ENCODE results near the gene RNPS1.

Gene RNPS1, protein sequence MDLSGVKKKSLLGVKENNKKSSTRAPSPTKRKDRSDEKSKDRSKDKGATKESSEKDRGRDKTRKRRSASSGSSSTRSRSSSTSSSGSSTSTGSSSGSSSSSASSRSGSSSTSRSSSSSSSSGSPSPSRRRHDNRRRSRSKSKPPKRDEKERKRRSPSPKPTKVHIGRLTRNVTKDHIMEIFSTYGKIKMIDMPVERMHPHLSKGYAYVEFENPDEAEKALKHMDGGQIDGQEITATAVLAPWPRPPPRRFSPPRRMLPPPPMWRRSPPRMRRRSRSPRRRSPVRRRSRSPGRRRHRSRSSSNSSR

DNA sequence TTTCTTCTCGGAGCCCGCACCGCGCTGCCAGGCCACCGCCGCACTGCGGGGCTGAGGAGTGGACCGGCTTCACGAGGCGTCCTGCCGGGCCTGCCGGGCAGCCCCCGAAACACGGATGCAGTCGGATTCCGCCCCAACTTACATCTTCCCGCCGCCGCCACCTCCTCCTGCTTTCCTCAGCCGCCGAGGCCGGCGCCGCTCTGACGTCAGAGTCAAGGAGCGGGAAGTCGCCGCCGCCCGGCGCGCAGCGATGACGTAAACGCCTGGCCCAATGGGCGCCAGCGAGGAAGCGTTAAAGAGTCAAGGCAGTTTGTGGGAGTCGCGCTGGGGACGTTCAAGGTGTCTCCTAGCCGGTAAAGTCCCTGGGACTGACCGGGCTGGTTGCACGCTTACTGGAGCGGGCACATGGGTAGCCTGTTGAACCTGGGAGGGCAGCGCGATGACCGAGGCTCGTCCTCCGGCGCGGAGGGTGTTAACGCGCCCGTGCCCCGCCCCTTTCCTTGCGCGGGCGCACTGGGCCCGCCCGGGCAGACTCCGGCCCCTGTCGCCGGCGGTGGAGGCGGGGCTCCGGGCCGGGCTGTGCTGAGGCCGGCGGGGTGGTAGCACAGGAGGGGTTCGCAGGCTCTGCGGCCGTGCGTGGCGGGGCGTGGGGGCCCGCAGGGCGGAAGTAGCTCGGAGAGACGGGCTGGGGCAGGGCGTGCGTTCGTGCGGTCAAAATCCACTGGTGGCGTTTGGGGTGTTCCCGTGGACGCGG is at the start of gene RNPS1:
Gene RNPS1 (minus strand): TSS at position 214 of the 754 bp plus-strand sequence. CDS start 3,483 bp downstream, outside the sequence.
- Histone ChIP-seq H3K36me3 (ENCODE audit: control insufficient read depth, low read depth, low read length) (peaks cover 25% of the 10 kb centered on the region), H3K4me3 (ENCODE audit: low read length) (peak within 1 kb of the TSS; percentile 71), H3K4me1 (ENCODE audit: control insufficient read depth, low read depth, low read length) (peaks cover 4% of the 10 kb centered on the region), H3K27ac (ENCODE audit: low read length) (peak within 1 kb of the TSS; percentile 71), H3K9ac (ENCODE audit: low read length) (peak within 1 kb of the TSS; percentile 88), H3K9me3 (ENCODE audit: control insufficient read depth, low read depth, low read length) (no peaks in the 10 kb centered on the region), H3K27me3 (ENCODE audit: control insufficient read depth, insufficient read depth, low read length) (peaks cover 5% of the 10 kb centered on the region)

DNA sequence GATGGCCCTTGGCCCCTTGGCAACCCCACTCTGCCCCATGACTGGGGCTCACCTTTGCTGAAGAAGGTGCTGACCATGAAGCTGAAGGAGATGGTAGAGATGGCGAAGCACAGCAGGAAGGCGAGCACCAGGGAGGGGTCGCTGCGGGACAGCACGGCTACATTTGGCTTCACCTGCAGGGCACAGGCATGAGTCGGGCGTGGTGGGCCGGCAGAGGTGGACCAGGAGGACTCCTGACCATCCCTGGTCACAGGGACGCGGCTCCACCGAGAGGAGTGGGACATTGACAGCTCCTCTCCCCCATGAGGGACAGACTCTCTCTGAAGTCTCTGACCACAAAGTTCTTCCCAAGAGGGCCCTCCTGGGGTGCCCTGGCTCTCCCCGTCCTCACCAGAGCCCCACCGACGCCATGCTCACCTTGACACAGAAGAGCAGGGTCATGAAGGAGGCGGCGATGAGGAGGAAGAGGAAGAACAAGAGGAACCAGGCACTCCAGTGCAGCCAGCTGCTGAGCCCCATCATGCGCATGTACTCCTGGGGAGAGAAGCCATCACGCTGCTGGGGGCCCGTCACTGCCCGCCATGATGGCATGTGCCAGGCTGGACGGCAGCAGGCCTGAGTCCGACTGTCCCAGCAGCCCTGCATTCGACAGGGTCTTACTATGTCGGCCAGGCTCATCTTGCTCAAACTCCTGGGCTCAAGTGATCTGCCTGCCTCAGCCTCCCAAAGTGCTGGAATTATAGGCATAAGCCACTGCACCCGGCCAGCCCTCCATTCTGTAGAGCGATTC is 49.5 kb upstream of the RNPS1 start:
- H3K27me3 ChIP-seq (ENCODE audit: control insufficient read depth, insufficient read depth, low read length), result no peaks in the 10 kb centered on the region
- H3K9ac ChIP-seq (ENCODE audit: low read length), result no peak overlapping the region
- no peak overlapping the region for H3K27ac ChIP-seq (ENCODE audit: low read length)
- H3K4me3 ChIP-seq (ENCODE audit: low read length), result no peak overlapping the region
- no peaks in the 10 kb centered on the region for H3K4me1 ChIP-seq (ENCODE audit: control insufficient read depth, low read depth, low read length)
- no peaks in the 10 kb centered on the region for H3K36me3 ChIP-seq (ENCODE audit: control insufficient read depth, low read depth, low read length)
- no peaks in the 10 kb centered on the region for H3K9me3 ChIP-seq (ENCODE audit: control insufficient read depth, low read depth, low read length)

DNA sequence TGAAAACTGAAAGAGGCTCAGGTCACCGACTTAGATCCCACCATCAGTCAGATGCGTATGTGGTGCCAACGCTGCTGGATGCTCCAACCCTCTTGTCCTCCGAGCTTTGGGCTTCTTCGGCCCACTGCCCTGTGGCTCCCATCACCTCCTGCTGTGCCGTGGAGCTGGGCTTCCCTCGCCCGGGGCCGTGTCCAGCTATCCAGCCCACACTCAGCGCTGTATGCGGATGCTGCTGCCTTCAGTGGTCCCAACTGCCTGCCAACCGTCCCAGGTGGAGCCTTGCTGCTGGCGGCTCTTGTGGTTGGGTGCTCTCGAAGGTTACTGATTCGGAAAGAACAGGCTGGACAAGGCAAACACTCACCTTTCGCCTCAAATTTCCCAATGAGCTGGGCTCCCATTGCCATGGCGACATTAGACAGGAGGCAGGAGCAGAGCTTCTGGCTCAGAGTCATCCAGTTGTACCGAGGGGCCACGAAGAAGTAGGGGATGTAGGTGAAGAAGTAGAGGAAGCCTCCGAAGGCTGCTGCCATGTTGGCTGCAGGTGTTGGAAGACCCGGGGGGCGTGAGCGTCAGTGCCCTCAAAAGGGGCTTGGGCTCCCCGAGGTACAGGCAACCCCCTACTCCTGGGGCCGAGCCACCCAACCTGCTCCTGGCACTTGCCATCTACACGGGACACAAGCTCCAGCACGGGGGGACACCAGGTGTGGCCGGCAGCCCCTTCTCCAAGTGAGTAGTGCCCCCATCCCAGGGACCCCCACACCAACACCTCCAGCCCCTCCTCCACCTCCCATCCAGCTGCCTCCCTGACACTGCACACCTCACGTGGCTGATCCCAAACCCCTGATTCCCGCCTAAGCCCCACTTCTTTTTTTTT is 40.4 kb upstream of the RNPS1 start:
- Histone ChIP-seq H3K4me1 (ENCODE audit: control insufficient read depth, low read depth, low read length) (no peaks in the 10 kb centered on the region), H3K4me3 (ENCODE audit: low read length) (no peak overlapping the region), H3K36me3 (ENCODE audit: control insufficient read depth, low read depth, low read length) (no peaks in the 10 kb centered on the region), H3K9ac (ENCODE audit: low read length) (no peak overlapping the region), H3K27ac (ENCODE audit: low read length) (no peak overlapping the region), H3K9me3 (ENCODE audit: control insufficient read depth, low read depth, low read length) (no peaks in the 10 kb centered on the region), H3K27me3 (ENCODE audit: control insufficient read depth, insufficient read depth, low read length) (no peaks in the 10 kb centered on the region)

DNA sequence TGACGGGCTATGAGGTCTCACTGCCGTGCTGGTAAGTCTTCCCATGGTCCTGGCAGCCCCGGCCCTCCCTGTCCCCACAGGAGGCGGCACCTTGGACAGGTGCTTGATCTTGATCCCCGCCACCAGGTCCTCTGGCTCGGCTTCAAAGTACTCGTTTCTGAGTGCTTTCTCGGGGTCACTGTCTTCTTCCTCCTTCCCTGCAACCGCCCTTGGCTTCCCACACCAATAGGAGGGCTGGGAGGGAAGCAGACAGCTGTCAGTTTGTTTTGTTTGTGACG is 31.9 kb upstream of the RNPS1 start:
- Histone ChIP-seq H3K9ac (ENCODE audit: low read length) (no peak overlapping the region), H3K36me3 (ENCODE audit: control insufficient read depth, low read depth, low read length) (no peaks in the 10 kb centered on the region), H3K4me1 (ENCODE audit: control insufficient read depth, low read depth, low read length) (no peaks in the 10 kb centered on the region), H3K27me3 (ENCODE audit: control insufficient read depth, insufficient read depth, low read length) (no peaks in the 10 kb centered on the region), H3K27ac (ENCODE audit: low read length) (no peak overlapping the region), H3K4me3 (ENCODE audit: low read length) (no peak overlapping the region), H3K9me3 (ENCODE audit: control insufficient read depth, low read depth, low read length) (no peaks in the 10 kb centered on the region)

GRCh38 chr16:2299121-2299914 is 31.4 kb upstream of the RNPS1 start:
- H3K27me3 ChIP-seq (ENCODE audit: control insufficient read depth, insufficient read depth, low read length), result no peaks in the 10 kb centered on the region
- no peaks in the 10 kb centered on the region for H3K36me3 ChIP-seq (ENCODE audit: control insufficient read depth, low read depth, low read length)
- H3K27ac ChIP-seq (ENCODE audit: low read length), result no peak overlapping the region
- H3K4me1 ChIP-seq (ENCODE audit: control insufficient read depth, low read depth, low read length), result no peaks in the 10 kb centered on the region
- no peak overlapping the region for H3K4me3 ChIP-seq (ENCODE audit: low read length)
- no peaks in the 10 kb centered on the region for H3K9me3 ChIP-seq (ENCODE audit: control insufficient read depth, low read depth, low read length)
- no peak overlapping the region for H3K9ac ChIP-seq (ENCODE audit: low read length)

DNA sequence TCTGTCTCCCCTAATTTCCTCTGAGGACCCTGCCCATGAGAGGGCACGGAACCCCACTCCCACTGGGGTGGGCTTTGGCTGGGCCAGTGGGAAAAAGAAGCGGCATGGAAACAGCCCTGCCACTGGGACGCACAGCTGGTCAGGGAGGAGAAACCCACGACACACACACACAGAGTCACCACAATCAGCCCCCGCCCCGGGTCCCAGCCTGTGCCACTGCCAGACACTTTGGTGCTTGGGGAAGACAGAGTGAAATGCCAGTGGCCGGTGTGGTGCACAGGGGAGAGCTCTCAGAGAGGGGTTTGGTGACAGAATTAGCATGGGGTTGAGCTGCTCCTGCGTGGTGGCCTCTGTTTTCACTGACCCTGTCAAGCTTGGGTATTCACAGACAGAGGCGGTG is 30.7 kb upstream of the RNPS1 start:
- H3K9me3 ChIP-seq (ENCODE audit: control insufficient read depth, low read depth, low read length), result no peaks in the 10 kb centered on the region
- no peak overlapping the region for H3K27ac ChIP-seq (ENCODE audit: low read length)
- no peaks in the 10 kb centered on the region for H3K27me3 ChIP-seq (ENCODE audit: control insufficient read depth, insufficient read depth, low read length)
- no peaks in the 10 kb centered on the region for H3K36me3 ChIP-seq (ENCODE audit: control insufficient read depth, low read depth, low read length)
- no peak overlapping the region for H3K9ac ChIP-seq (ENCODE audit: low read length)
- no peaks in the 10 kb centered on the region for H3K4me1 ChIP-seq (ENCODE audit: control insufficient read depth, low read depth, low read length)
- no peak overlapping the region for H3K4me3 ChIP-seq (ENCODE audit: low read length)

- no peaks in the 10 kb centered on the region for H3K36me3 ChIP-seq (ENCODE audit: control insufficient read depth, low read depth, low read length)
- H3K9ac ChIP-seq (ENCODE audit: low read length), result no peak overlapping the region
- no peaks in the 10 kb centered on the region for H3K4me1 ChIP-seq (ENCODE audit: control insufficient read depth, low read depth, low read length)
- H3K4me3 ChIP-seq (ENCODE audit: low read length), result no peak overlapping the region
- no peaks in the 10 kb centered on the region for H3K27me3 ChIP-seq (ENCODE audit: control insufficient read depth, insufficient read depth, low read length)
- no peak overlapping the region for H3K27ac ChIP-seq (ENCODE audit: low read length)
- H3K9me3 ChIP-seq (ENCODE audit: control insufficient read depth, low read depth, low read length), result no peaks in the 10 kb centered on the region
Measured at GRCh38 chr16:2297506-2297860, 29.6 kb upstream of the RNPS1 start.

DNA sequence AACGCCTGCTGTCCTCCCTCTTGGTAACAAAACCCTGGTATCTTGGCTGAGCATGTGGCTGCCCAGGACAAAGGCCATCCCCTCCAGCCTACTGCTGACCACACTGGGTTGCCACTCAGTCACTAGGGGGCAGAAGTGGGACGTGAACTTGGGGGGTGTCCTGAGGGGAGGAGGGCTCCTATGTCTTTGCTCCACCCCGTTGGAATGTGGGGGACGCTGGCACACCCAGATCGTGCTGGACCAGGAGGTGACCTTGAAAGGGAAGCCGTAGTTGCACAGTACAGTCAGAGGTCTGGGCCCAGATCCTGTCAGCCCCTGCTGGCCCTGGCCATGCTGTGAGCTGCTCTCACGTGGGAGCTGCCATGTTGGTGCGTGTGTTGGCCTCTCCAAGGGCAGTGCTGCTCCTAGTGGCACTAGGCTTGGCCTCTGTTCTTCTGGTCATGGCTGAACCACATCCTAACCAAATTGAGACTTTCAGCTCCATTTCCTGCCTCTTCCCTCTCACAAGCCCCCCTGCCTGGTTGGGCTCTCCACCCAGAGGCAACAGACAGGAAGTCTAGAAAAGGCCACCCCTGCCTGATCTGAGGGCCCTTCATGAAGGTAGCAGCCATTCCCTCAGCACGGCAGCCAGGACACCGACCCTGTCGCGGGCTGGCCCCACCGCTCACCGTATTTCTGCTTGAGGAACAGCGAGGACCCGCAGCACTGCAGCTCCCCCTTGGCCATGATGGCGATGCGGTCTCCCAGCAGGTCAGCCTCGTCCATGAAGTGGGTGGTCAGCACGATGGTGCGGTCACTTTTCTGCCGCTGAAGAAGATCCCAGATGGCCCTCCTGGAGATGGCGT is 29.0 kb upstream of the RNPS1 start:
- Histone ChIP-seq H3K27ac (ENCODE audit: low read length) (no peak overlapping the region), H3K4me1 (ENCODE audit: control insufficient read depth, low read depth, low read length) (no peaks in the 10 kb centered on the region), H3K9ac (ENCODE audit: low read length) (no peak overlapping the region), H3K27me3 (ENCODE audit: control insufficient read depth, insufficient read depth, low read length) (no peaks in the 10 kb centered on the region), H3K36me3 (ENCODE audit: control insufficient read depth, low read depth, low read length) (no peaks in the 10 kb centered on the region), H3K4me3 (ENCODE audit: low read length) (no peak overlapping the region), H3K9me3 (ENCODE audit: control insufficient read depth, low read depth, low read length) (no peaks in the 10 kb centered on the region)

DNA sequence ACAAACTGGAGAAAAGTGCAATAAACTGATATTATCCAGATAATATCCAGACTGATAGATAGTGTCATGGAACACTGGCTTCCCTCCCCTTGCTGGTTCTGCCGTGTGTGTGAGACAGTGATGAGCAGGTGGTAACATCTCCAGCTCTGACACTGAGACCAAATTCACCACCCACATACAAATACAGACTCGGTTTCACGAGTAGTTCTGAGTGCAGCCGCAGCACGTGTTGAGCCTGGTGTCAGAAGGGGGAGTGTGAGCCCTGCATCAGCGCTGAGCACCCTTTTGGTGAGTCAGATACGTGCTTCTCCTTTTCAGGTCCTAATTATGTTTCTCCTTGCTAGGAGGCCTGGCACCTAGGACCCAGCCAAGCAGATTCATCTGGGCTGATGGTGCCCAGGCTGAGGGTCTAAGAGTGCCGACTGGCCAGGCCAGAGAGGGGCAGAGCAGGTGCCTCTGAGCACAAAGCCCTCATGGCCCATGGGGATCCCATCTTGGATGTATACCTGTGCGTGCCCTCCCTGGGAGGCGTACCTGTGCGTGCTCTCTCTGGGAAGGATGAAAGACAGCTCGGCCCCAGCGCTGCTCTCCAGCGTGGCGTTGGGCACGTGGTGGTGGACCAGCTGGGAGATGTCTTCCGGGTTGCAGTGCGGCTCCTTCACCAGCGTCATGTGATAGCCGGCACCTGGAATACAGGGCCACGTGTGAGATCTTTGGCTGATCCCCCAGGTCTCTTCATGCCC is 27.3 kb upstream of the RNPS1 start:
- Histone ChIP-seq H3K27me3 (ENCODE audit: control insufficient read depth, insufficient read depth, low read length) (no peaks in the 10 kb centered on the region), H3K27ac (ENCODE audit: low read length) (no peak overlapping the region)

GRCh38 chr16:2292221-2292620 is 24.3 kb upstream of the RNPS1 start:
- no peaks in the 10 kb centered on the region for H3K4me1 ChIP-seq (ENCODE audit: control insufficient read depth, low read depth, low read length)
- no peaks in the 10 kb centered on the region for H3K36me3 ChIP-seq (ENCODE audit: control insufficient read depth, low read depth, low read length)
- no peak overlapping the region for H3K27ac ChIP-seq (ENCODE audit: low read length)
- H3K9ac ChIP-seq (ENCODE audit: low read length), result no peak overlapping the region
- no peaks in the 10 kb centered on the region for H3K27me3 ChIP-seq (ENCODE audit: control insufficient read depth, insufficient read depth, low read length)
- no peak overlapping the region for H3K4me3 ChIP-seq (ENCODE audit: low read length)
- no peaks in the 10 kb centered on the region for H3K9me3 ChIP-seq (ENCODE audit: control insufficient read depth, low read depth, low read length)

More for the DNA sequence above, 27.3 kb upstream of the RNPS1 start:
- Histone ChIP-seq H3K4me1 (ENCODE audit: control insufficient read depth, low read depth, low read length) (no peaks in the 10 kb centered on the region), H3K4me3 (ENCODE audit: low read length) (no peak overlapping the region), H3K36me3 (ENCODE audit: control insufficient read depth, low read depth, low read length) (no peaks in the 10 kb centered on the region), H3K9me3 (ENCODE audit: control insufficient read depth, low read depth, low read length) (no peaks in the 10 kb centered on the region), H3K9ac (ENCODE audit: low read length) (no peak overlapping the region)
